ENCODE measurements around the gene C2orf76.
"Not testable (repeated sequence)": the region's sequence is repeated elsewhere in the genome, so short reads cannot be mapped to it uniquely, and the experiment has no call there.

Gene C2orf76

DNA sequence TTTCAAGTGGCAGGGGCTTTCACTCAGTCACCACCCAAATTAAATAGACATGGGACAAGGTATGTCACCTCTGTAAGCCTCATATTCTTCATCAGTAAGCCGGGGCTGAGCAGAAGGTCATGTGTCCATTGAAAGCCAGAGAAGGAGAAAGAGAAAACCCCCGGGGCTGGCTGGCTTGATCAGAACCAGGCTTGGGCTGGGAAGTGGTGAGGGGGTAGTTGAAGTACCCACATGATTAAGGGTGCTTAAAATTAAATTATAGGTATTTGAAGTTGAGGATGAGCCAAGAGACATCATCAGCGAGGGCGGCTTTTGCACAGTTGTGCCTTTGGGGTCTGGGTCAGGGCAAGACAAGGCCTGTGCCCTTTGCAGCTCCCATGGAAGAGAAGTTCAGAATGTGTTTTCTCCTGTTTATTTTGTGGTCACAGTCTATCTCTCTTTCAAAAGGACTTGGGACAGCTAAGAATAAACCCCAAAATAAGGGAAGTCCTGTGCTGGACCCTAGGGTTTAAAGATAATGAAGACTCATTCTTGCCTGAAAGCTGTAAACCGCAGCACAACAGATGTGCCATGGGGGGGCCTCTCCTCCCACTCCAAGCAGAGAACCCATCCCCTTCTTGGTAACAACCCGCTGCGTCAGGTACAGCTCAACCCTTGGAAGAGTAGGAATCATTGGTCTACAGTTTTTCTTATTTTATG, 10.8 kb upstream of the C2orf76 start:
- no peak overlapping the region for H3K4me3 ChIP-seq (ENCODE audit: low read length)
- TF ChIP-seq, protein P1, sequence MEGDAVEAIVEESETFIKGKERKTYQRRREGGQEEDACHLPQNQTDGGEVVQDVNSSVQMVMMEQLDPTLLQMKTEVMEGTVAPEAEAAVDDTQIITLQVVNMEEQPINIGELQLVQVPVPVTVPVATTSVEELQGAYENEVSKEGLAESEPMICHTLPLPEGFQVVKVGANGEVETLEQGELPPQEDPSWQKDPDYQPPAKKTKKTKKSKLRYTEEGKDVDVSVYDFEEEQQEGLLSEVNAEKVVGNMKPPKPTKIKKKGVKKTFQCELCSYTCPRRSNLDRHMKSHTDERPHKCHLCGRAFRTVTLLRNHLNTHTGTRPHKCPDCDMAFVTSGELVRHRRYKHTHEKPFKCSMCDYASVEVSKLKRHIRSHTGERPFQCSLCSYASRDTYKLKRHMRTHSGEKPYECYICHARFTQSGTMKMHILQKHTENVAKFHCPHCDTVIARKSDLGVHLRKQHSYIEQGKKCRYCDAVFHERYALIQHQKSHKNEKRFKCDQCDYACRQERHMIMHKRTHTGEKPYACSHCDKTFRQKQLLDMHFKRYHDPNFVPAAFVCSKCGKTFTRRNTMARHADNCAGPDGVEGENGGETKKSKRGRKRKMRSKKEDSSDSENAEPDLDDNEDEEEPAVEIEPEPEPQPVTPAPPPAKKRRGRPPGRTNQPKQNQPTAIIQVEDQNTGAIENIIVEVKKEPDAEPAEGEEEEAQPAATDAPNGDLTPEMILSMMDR (IDR thresholded peaks at IDR 0.05; ENCODE audit: insufficient read depth, low read depth, low read length, missing control alignments) = no peak
- no peak for DNase-seq (ENCODE audit: low read depth)

DNA sequence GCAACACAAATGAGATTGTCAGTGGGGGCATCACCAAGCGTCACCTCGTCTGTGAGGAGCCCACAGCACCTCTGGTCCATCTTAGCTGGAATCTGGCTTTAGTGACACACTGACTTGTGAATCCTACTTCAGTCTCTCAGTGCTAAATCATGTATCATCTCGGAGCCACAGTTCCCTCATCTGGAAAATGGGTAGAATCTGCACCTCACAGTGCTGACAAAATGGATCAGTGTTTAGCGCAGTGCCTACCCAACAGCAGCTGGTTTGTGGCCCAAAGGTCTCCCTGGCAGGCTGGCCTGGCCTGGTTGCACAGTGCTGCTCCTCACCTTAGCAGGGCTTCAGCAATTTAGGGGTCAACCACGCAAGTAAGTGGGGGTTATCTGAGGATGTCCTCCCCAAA, 10.2 kb upstream of the C2orf76 start:
- H3K4me3 ChIP-seq (ENCODE audit: low read length) = no peak overlapping the region
- no peak for DNase-seq (ENCODE audit: low read depth)
- TF ChIP-seq, protein P1 (IDR thresholded peaks at IDR 0.05; ENCODE audit: insufficient read depth, low read depth, low read length, missing control alignments) = no peak

DNA sequence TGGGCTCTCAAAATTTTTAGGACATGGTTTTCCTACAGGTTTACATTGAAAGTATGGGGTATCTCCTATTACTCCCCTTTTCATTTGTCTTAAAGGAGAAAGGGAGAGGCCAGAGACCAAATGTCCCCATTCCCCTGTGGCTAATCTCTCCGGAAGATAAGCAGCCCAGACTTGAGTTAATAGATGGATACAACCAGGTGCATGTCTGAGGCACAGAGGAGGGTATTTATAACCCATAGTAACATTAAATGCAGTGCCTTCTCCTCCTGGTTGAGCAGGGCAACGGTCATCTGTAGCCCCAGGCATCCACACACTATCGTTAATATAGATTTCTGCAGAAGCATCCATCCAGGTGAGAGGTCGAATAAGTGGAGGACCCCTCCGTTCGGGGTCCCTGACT, 9.8 kb upstream of the C2orf76 start:
- H3K4me3 ChIP-seq (ENCODE audit: low read length); DNase-seq (ENCODE audit: low read depth): not testable (repeated sequence)

DNA sequence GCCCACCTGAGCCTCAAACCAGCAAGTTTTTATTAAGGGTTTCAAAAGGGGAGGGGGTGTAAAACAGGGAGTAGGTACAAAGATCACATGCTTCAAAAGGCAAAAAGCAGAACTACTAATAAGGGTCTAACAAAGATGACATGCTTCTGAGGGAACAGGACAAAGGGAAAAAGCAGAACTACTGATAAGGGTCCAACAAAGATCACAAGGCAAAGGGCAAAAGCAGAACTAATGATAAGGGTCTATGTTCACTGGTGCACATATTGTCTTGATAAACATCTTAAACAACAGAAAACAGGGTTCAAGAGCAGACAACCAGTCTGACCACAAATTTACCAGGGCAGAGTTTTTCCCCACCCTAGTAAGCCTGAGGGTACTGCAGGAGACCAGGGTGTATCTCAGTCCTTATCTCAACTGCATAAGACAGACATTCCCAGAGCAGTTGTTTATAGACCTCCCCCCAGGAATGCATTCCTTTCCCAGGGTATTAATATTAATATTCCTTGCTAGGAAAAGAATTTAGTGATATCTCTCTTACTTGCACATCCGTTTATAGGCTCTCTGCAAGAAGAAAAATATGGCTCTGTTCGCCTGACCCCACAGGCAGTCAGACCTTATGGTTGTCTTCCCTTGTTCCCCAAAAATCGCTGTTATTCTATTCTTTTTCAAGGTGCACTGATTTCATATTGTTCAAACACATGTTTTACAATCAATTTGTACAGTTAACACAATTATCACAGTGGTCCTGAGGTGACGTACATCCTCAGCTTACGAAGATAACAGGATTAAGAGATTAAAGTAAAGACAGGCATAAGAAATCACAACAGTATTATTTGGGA, 7.5 kb upstream of the C2orf76 start:
- not testable (repeated sequence) for H3K4me3 ChIP-seq (ENCODE audit: low read length); DNase-seq (ENCODE audit: low read depth)

DNA sequence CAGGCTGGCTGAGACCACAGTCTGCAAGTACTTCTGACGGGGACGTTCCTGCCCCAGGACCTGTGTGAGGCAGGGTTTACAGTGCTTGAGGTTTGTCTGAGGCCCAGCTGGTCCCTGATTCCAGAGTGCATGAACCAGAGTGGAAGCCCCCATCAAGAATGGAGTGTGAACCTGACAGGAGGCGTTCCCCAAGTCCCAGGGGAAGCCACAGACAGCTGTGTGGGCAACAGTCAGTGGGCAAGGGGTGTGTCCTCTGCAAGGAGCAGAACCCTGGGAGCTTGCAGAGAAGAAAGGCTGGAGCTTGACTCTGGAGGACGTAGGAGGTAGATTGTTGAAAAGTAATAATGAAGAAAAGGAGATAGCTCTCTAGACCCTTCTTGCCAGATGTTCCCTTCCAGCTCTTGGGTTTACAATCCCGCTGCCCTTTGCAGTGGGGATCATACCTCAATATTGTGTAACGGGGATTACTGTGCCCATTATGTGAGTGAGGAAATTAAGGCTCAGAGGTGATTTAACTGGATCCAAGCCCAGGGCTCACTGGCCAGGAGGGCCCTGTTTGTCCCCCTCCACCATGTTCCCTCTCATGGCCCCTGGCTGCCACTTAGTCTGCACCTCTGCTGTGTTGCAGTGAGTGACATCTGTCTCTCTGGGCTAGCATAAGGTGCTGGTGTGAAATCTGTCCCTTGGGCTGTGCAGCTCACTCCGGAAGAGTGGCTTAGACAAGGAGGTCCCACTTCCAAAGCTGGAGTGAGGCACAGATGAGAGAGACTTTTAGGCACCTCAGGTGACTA, 6.3 kb upstream of the C2orf76 start:
- TF ChIP-seq, protein P1 (IDR thresholded peaks at IDR 0.05; ENCODE audit: insufficient read depth, low read depth, low read length, missing control alignments) = no peak
- H3K4me3 ChIP-seq (ENCODE audit: low read length) = no peak overlapping the region
- no peak for DNase-seq (ENCODE audit: low read depth)

DNA sequence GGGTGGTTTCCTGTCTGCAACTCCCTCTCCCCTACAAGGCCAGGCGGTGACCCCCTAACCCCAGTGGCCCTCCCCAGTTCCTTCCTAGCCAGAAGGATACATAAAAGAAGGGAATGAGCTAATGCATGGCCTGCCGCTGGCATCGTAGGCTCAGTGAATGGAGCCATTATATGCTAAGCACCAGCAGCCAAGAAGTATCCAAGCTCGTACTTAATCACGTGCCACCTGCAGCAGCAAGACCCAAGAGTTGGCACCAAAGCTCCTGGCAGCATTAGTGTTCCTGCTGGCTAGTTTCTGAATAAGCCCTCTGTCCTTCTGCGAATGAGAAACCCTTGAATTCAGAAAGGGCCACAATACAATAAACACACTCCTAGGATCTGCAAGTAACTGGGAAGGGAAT, 4.5 kb upstream of the C2orf76 start:
- no peak overlapping the region for H3K4me3 ChIP-seq (ENCODE audit: low read length)
- no peak for DNase-seq (ENCODE audit: low read depth)
- TF ChIP-seq, protein P1 (IDR thresholded peaks at IDR 0.05; ENCODE audit: insufficient read depth, low read depth, low read length, missing control alignments) = no peak

DNA sequence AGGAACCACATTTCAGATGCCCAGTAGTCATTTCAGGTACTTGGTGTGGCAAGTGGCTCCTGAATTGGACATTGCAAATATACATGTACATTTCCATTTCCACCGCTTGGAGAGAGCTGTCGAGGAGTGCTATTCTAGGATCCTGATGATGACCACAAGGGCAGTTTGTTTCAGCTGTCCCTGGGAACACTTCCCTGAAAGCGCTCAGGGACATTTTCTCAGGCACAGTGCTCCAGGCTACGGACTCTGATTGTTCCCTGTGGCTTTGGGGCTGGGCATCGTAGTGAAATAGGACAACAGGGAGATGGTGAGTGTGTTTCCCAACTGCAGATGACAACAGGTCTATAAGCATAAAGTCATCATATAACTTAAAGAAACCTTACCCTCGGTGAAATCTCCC, 3.2 kb upstream of the C2orf76 start:
- no peak for DNase-seq (ENCODE audit: low read depth)
- H3K4me3 ChIP-seq (ENCODE audit: low read length) = no peak overlapping the region
- TF ChIP-seq, protein P1 (IDR thresholded peaks at IDR 0.05; ENCODE audit: insufficient read depth, low read depth, low read length, missing control alignments) = no peak
